Adipocyte (in vitro differentiated cells): Measurements from ENCODE around the gene ZBTB44.

Experiments used
- DNase-seq: peaks from one replicate; pipeline ENCODE4 v3.0.0-alpha.2; 2015; ENCODE audit warnings: low read depth
- H3K27me3 ChIP-seq: replicated peaks from 2 replicates; pipeline ENCODE4 v1.7.0; 2013; ENCODE audit warnings: mild to moderate bottlenecking, low read length, moderate library complexity; ENCODE audit not compliant: control insufficient read depth, insufficient read depth
- H3K36me3 ChIP-seq: 2 replicates; pipeline ENCODE4 v1.7.0; 2013; ENCODE audit warnings: low read length, mild to moderate bottlenecking, moderate library complexity; ENCODE audit not compliant: control insufficient read depth, insufficient read depth, severe bottlenecking
- H3K4me1 ChIP-seq: 2 replicates; pipeline ENCODE4 v1.7.0; 2013; ENCODE audit warnings: mild to moderate bottlenecking, low read length, moderate library complexity; ENCODE audit not compliant: control insufficient read depth, insufficient read depth
- H3K4me3 ChIP-seq: 2 replicates; pipeline ENCODE4 v1.7.0; 2013; ENCODE audit warnings: mild to moderate bottlenecking, low read length, moderate library complexity
- H3K9ac ChIP-seq: 2 replicates; pipeline ENCODE4 v1.7.0; 2013; ENCODE audit warnings: mild to moderate bottlenecking, low read length, moderate library complexity
- H3K9me3 ChIP-seq: 2 replicates; pipeline ENCODE4 v1.7.0; 2013; ENCODE audit warnings: mild to moderate bottlenecking, low read length, moderate library complexity; ENCODE audit not compliant: control insufficient read depth

ZBTB44 gene

GRCh38 chr11:130212431-130212961, 102.2 kb downstream of the ZBTB44 start:
- H3K9me3 ChIP-seq = no peaks in the 10 kb centered on the region
- no peak overlapping the region for H3K9ac ChIP-seq
- no peak for DNase-seq
- no peaks in the 10 kb centered on the region for H3K4me1 ChIP-seq
- H3K27me3 ChIP-seq = peaks cover 59% of the 10 kb centered on the region
- no peak overlapping the region for H3K4me3 ChIP-seq
- H3K36me3 ChIP-seq = no peaks in the 10 kb centered on the region

GRCh38 chr11:130211781-130212401, 102.8 kb downstream of the ZBTB44 start:
- DNase-seq = no peak
- H3K27me3 ChIP-seq = peaks cover 53% of the 10 kb centered on the region
- H3K4me3 ChIP-seq = no peak overlapping the region
- no peaks in the 10 kb centered on the region for H3K36me3 ChIP-seq
- H3K9ac ChIP-seq = no peak overlapping the region
- H3K4me1 ChIP-seq = no peaks in the 10 kb centered on the region
- H3K9me3 ChIP-seq = no peaks in the 10 kb centered on the region

- no peak for DNase-seq
- no peak overlapping the region for H3K4me3 ChIP-seq
- no peak overlapping the region for H3K9ac ChIP-seq
- H3K4me1 ChIP-seq = no peaks in the 10 kb centered on the region
- no peaks in the 10 kb centered on the region for H3K36me3 ChIP-seq
- no peaks in the 10 kb centered on the region for H3K9me3 ChIP-seq
- peaks cover 47% of the 10 kb centered on the region for H3K27me3 ChIP-seq
Observed at GRCh38 chr11:130211144-130211543, 103.6 kb downstream of the ZBTB44 start.

- H3K9ac ChIP-seq = no peak overlapping the region
- H3K9me3 ChIP-seq = no peaks in the 10 kb centered on the region
- H3K4me3 ChIP-seq = no peak overlapping the region
- no peaks in the 10 kb centered on the region for H3K4me1 ChIP-seq
- H3K36me3 ChIP-seq = no peaks in the 10 kb centered on the region
- no peak for DNase-seq
- H3K27me3 ChIP-seq = peaks cover 39% of the 10 kb centered on the region
Observed at GRCh38 chr11:130209954-130210854, 104.5 kb downstream of the ZBTB44 start.

- H3K4me3 ChIP-seq = no peak overlapping the region
- peaks cover 33% of the 10 kb centered on the region for H3K27me3 ChIP-seq
- no peaks in the 10 kb centered on the region for H3K9me3 ChIP-seq
- H3K36me3 ChIP-seq = no peaks in the 10 kb centered on the region
- H3K9ac ChIP-seq = no peak overlapping the region
- DNase-seq = no peak
- no peaks in the 10 kb centered on the region for H3K4me1 ChIP-seq
Observed at GRCh38 chr11:130209128-130209932, 105.4 kb downstream of the ZBTB44 start.

GRCh38 chr11:130208241-130209127, 106.2 kb downstream of the ZBTB44 start:
- H3K27me3 ChIP-seq = peaks cover 30% of the 10 kb centered on the region
- H3K9ac ChIP-seq = no peak overlapping the region
- H3K36me3 ChIP-seq = no peaks in the 10 kb centered on the region
- no peak for DNase-seq
- H3K4me1 ChIP-seq = no peaks in the 10 kb centered on the region
- no peak overlapping the region for H3K4me3 ChIP-seq
- no peaks in the 10 kb centered on the region for H3K9me3 ChIP-seq

GRCh38 chr11:130206141-130206540, 108.6 kb downstream of the ZBTB44 start:
- H3K4me3 ChIP-seq = no peak overlapping the region
- H3K27me3 ChIP-seq = peaks cover 31% of the 10 kb centered on the region
- H3K4me1 ChIP-seq = no peaks in the 10 kb centered on the region
- peaks cover 10% of the 10 kb centered on the region for H3K9me3 ChIP-seq
- no peak for DNase-seq
- H3K36me3 ChIP-seq = no peaks in the 10 kb centered on the region
- no peak overlapping the region for H3K9ac ChIP-seq

GRCh38 chr11:130204703-130205095, 110.0 kb downstream of the ZBTB44 start:
- H3K27me3 ChIP-seq = peaks cover 30% of the 10 kb centered on the region
- no peak for DNase-seq
- H3K36me3 ChIP-seq = no peaks in the 10 kb centered on the region
- peaks cover 10% of the 10 kb centered on the region for H3K9me3 ChIP-seq
- H3K9ac ChIP-seq = no peak overlapping the region
- H3K4me3 ChIP-seq = no peak overlapping the region
- H3K4me1 ChIP-seq = no peaks in the 10 kb centered on the region

GRCh38 chr11:130203766-130204702, 110.7 kb downstream of the ZBTB44 start:
- Histone ChIP-seq H3K4me3 (no peak overlapping the region), H3K4me1 (no peaks in the 10 kb centered on the region), H3K9ac (no peak overlapping the region), H3K27me3 (peaks cover 30% of the 10 kb centered on the region), H3K9me3 (peaks cover 10% of the 10 kb centered on the region), H3K36me3 (no peaks in the 10 kb centered on the region)
- DNase-seq = no peak
